ENCODE results near the gene VAPB.

VAPB gene

GRCh38 chr20:58446264-58446959 is 57.4 kb downstream of the VAPB start:
- TF ChIP-seq GATA1 (IDR thresholded peaks at IDR 0.05; ENCODE audit: low read depth, low read length) = no peak
- no peak for DNase-seq

- TF ChIP-seq GATA1 (IDR thresholded peaks at IDR 0.05; ENCODE audit: low read depth, low read length) = no peak
- no peak for TF ChIP-seq POLR2A (IDR thresholded peaks at IDR 0.05; ENCODE audit: low read length)
- no peak for DNase-seq
Observed at GRCh38 chr20:58446960-58447265, 57.9 kb downstream of the VAPB start.

- DNase-seq = peak; percentile 48 to 73
- no peak for TF ChIP-seq GATA1 (IDR thresholded peaks at IDR 0.05; ENCODE audit: low read depth, low read length)
- no peak for TF ChIP-seq POLR2A (IDR thresholded peaks at IDR 0.05; ENCODE audit: low read length)
Observed at GRCh38 chr20:58447511-58448391, 58.7 kb downstream of the VAPB start.

- no peak for TF ChIP-seq POLR2A (IDR thresholded peaks at IDR 0.05; ENCODE audit: low read length)
- TF ChIP-seq GATA1 (IDR thresholded peaks at IDR 0.05; ENCODE audit: low read depth, low read length) = no peak
- no peak for DNase-seq
Observed at GRCh38 chr20:58448958-58449357, 59.9 kb downstream of the VAPB start.

GRCh38 chr20:58449681-58450221 is 60.7 kb downstream of the VAPB start:
- TF ChIP-seq POLR2A (IDR thresholded peaks at IDR 0.05; ENCODE audit: low read length) (no peak), GATA1 (IDR thresholded peaks at IDR 0.05; ENCODE audit: low read depth, low read length) (no peak)
- no peak for DNase-seq

GRCh38 chr20:58450254-58450653 is 61.2 kb downstream of the VAPB start:
- TF ChIP-seq POLR2A (IDR thresholded peaks at IDR 0.05; ENCODE audit: low read length) (no peak), GATA1 (IDR thresholded peaks at IDR 0.05; ENCODE audit: low read depth, low read length) (no peak)
- no peak for DNase-seq

GRCh38 chr20:58452667-58453255 is 63.7 kb downstream of the VAPB start:
- TF ChIP-seq GATA1 (IDR thresholded peaks at IDR 0.05; ENCODE audit: low read depth, low read length) = no peak
- no peak for TF ChIP-seq POLR2A (IDR thresholded peaks at IDR 0.05; ENCODE audit: low read length)
- DNase-seq = no peak

GRCh38 chr20:58453391-58453790 is 64.4 kb downstream of the VAPB start:
- no peak for TF ChIP-seq GATA1 (IDR thresholded peaks at IDR 0.05; ENCODE audit: low read depth, low read length)
- TF ChIP-seq POLR2A (IDR thresholded peaks at IDR 0.05; ENCODE audit: low read length) = no peak
- no peak for DNase-seq

- TF ChIP-seq POLR2A (IDR thresholded peaks at IDR 0.05; ENCODE audit: low read length) (no peak), GATA1 (IDR thresholded peaks at IDR 0.05; ENCODE audit: low read depth, low read length) (no peak)
- no peak for DNase-seq
Observed at GRCh38 chr20:58454460-58454859, 65.4 kb downstream of the VAPB start.

- TF ChIP-seq POLR2A (IDR thresholded peaks at IDR 0.05; ENCODE audit: low read length) (no peak), GATA1 (IDR thresholded peaks at IDR 0.05; ENCODE audit: low read depth, low read length) (no peak)
- no peak for DNase-seq
Observed at GRCh38 chr20:58457083-58457695, 68.2 kb downstream of the VAPB start.

GRCh38 chr20:58458342-58459057 is 69.5 kb downstream of the VAPB start:
- no peak for TF ChIP-seq GATA1 (IDR thresholded peaks at IDR 0.05; ENCODE audit: low read depth, low read length)
- no peak for TF ChIP-seq POLR2A (IDR thresholded peaks at IDR 0.05; ENCODE audit: low read length)
- no peak for DNase-seq

- TF ChIP-seq POLR2A (IDR thresholded peaks at IDR 0.05; ENCODE audit: low read length) = no peak
- DNase-seq = no peak
Observed at GRCh38 chr20:58459058-58459750, 70.2 kb downstream of the VAPB start.

GRCh38 chr20:58461104-58461503 is 72.1 kb downstream of the VAPB start:
- TF ChIP-seq GATA1 (IDR thresholded peaks at IDR 0.05; ENCODE audit: low read depth, low read length) (no peak), POLR2A (IDR thresholded peaks at IDR 0.05; ENCODE audit: low read length) (no peak)
- no peak for DNase-seq

All from erythroblast (primary cell).